ENCODE results near the gene EPN2.

DNA sequence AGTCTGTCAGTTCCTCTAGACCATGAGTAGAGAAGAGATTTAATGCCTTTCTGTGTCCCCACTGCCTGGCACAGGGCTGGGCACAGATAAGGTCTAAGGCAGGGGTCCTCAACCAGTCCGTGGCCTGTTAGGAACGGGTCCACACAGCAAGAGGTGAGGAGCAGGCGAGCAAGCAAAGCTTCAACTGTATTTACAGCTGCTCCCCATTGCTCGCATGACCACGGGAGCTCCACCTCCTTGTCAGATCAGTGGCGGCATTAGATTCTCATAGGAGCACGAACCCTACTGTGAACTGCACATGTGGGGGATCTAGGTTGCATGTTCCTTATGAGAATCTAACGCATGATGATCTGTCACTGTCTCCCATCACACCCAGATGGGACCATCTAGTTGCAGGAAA, 123.6 kb downstream of the EPN2 start:
- TF ChIP-seq, protein P1, sequence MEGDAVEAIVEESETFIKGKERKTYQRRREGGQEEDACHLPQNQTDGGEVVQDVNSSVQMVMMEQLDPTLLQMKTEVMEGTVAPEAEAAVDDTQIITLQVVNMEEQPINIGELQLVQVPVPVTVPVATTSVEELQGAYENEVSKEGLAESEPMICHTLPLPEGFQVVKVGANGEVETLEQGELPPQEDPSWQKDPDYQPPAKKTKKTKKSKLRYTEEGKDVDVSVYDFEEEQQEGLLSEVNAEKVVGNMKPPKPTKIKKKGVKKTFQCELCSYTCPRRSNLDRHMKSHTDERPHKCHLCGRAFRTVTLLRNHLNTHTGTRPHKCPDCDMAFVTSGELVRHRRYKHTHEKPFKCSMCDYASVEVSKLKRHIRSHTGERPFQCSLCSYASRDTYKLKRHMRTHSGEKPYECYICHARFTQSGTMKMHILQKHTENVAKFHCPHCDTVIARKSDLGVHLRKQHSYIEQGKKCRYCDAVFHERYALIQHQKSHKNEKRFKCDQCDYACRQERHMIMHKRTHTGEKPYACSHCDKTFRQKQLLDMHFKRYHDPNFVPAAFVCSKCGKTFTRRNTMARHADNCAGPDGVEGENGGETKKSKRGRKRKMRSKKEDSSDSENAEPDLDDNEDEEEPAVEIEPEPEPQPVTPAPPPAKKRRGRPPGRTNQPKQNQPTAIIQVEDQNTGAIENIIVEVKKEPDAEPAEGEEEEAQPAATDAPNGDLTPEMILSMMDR (IDR thresholded peaks at IDR 0.05) = no peak
- TF ChIP-seq POLR2A (IDR thresholded peaks at IDR 0.05) (no peak), POLR2AphosphoS5 (IDR thresholded peaks at IDR 0.05) (no peak)
